ENCODE data around the gene PRMT7. TPM values are rescaled to one million over a fixed set of nuclear protein-coding genes. Genes with fewer than 3 reads are reported as not detected.

PRMT7 gene
- total and polyA plus RNA-seq, 2 of the 8 experiments (the other 6 are each of a cell fraction or from before 2014, with no cell fraction given), result 48.2 to 49.3 TPM

- Histone ChIP-seq H2BK5ac (ENCODE audit: low read depth, low read length) (no peak overlapping the region), H2BK120ac (replicated peaks; ENCODE audit: low read depth, low read length) (no peak overlapping the region), H3K4me2 (ENCODE audit: insufficient read depth in 1 of 2, low read depth in 2 of 2, low read length in 2 of 2) (no peak overlapping the region), H3K14ac (ENCODE audit: insufficient read length) (no peak overlapping the region), H3K9me3 (ENCODE audit: insufficient read depth in 2 of 2, low read depth in 1 of 2, low read length in 1 of 2) (no peaks in the 10 kb centered on the region), H2BK20ac (ENCODE audit: low read length) (no peak overlapping the region), H2BK12ac (ENCODE audit: low read depth, low read length) (no peak overlapping the region), H3K23me2 (ENCODE audit: low read depth, low read length) (no peaks in the 10 kb centered on the region), H2BK15ac (ENCODE audit: low read length) (no peak overlapping the region), H3K4me3 (ENCODE audit: extremely low read depth in 1 of 4, insufficient read depth in 2 of 4, low read depth in 3 of 4, low read length in 4 of 4) (no peak overlapping the region), H3K56ac (replicated peaks; ENCODE audit: insufficient read length, low read depth, low read length) (no peak overlapping the region), H3K18ac (ENCODE audit: extremely low read depth, low read length) (no peak overlapping the region), H3K4me1 (replicated peaks in 1 of 4; ENCODE audit: control insufficient read depth in 3 of 4, insufficient read depth in 4 of 4, low read length in 3 of 4) (no peaks in the 10 kb centered on the region), H3K79me1 (ENCODE audit: low read depth, low read length) (0 out of 2 replicates have a peak, but pooled peaks cover 3% of the 10 kb centered on the region), H4K5ac (ENCODE audit: insufficient read length, low read depth, low read length) (no peak overlapping the region), H4K20me1 (replicated peaks in 1 of 2; ENCODE audit: control insufficient read depth in 1 of 2, insufficient read depth in 2 of 2, low read length in 2 of 2) (peaks cover 2 to 13% of the 10 kb centered on the region in 2 experiments), H2AFZ (ENCODE audit: low read length) (no peak overlapping the region), H3K79me2 (ENCODE audit: control insufficient read depth in 1 of 2, insufficient read depth in 2 of 2, low read length in 2 of 2) (no peaks in the 10 kb centered on the region), H4K8ac (ENCODE audit: extremely low read depth, insufficient read depth, low read length) (no peak overlapping the region), H4K91ac (replicated peaks; ENCODE audit: insufficient read length, low read length) (no peak overlapping the region), H3K4ac (replicated peaks; ENCODE audit: insufficient read length, low read depth, low read length) (no peak overlapping the region), H3K27me3 (replicated peaks in 1 of 4; ENCODE audit: control insufficient read depth in 3 of 4, extremely low read depth in 1 of 4, insufficient read depth in 3 of 4, low read length in 3 of 4) (no peaks in the 10 kb centered on the region), H3K36me3 (ENCODE audit: control insufficient read depth in 2 of 4, insufficient read depth in 4 of 4, low read length in 3 of 4) (peaks cover 0 to 3% (median 0%) of the 10 kb centered on the region in 4 experiments; a peak in 2 of 8 replicates), H3K9ac (replicated peaks in 1 of 4; ENCODE audit: extremely low read depth in 1 of 4, low read depth in 3 of 4, low read length in 3 of 4) (no peak overlapping the region), H2AK5ac (ENCODE audit: low read depth, low read length) (no peak overlapping the region), H3K23ac (ENCODE audit: insufficient read length) (no peak overlapping the region), H3K27ac (ENCODE audit: low read depth, low read length) (no peak overlapping the region)
- ChIA-PET CTCF (ENCODE audit: partially characterized antibody) (interaction anchor here (0.6 to 20.4 kb wide), 9 partner anchors 10 to 470 kb away, joined by 3 to 233 read pairs (median 3); partner anchors contain the start of gene SLC7A6), POLR2A (ENCODE audit: partially characterized antibody) (interaction anchor here (0.8 to 4.9 kb wide), 6 partner anchors 8 to 47 kb away, joined by 3 to 19 read pairs (median 4); partner anchors contain the start of genes PRMT7, SLC7A6 and SLC7A6OS)
- no peak for DNase-seq (ENCODE audit: low read depth in 1 of 2, low spot score in 2 of 2)
- WGBS, 2 experiments (ENCODE audit: extremely low coverage in 1 of 2, insufficient coverage in 1 of 2, insufficient read length in 1 of 2, insufficient replicate concordance in 2 of 2, low coverage in 1 of 2, low lambda C conversion rate in 2 of 2, missing lambda C conversion rate in 1 of 2), result 93% methylated on average over 9 of the region's 9 CpGs; no CpG with 5 or more reads in 1 of the 2 experiments
- FAIRE-seq, result no peak
- TF ChIP-seq GABPA (IDR thresholded peaks at IDR 0.05; ENCODE audit: borderline replicate concordance, insufficient read depth, low read length) (no peak), TCF12 (IDR thresholded peaks at IDR 0.05; ENCODE audit: low read depth, low read length) (no peak), RBBP5 (IDR thresholded peaks at IDR 0.05; ENCODE audit: borderline replicate concordance, low read depth, low read length) (no peak), POLR2AphosphoS5 (IDR thresholded peaks at IDR 0.05; ENCODE audit: low read depth, low read length) (no peak), TAF7 (optimal IDR thresholded peaks at IDR 0.05; ENCODE audit: borderline replicate concordance, low read depth, low read length) (no peak), CHD2 (IDR thresholded peaks at IDR 0.05; ENCODE audit: low read length) (no peak), FOSL1 (IDR thresholded peaks at IDR 0.05; ENCODE audit: insufficient read depth, low read depth, low read length) (no peak), SP2 (IDR thresholded peaks at IDR 0.05; ENCODE audit: low read length) (no peak), USF2 (IDR thresholded peaks at IDR 0.05; ENCODE audit: low read length) (no peak), CTBP2 (IDR thresholded peaks at IDR 0.05; ENCODE audit: borderline replicate concordance, insufficient read depth, insufficient read length, low read length) (no peak), GTF2F1 (IDR thresholded peaks at IDR 0.05; ENCODE audit: borderline replicate concordance, low read depth, low read length) (no peak)
These were observed 26.8 kb upstream of the PRMT7 start for GRCh38 chr16:68283801-68284598.
